Measurements from ENCODE around the gene SSUH2.

GRCh38 chr3:8667463-8668091 is 23.0 kb upstream of the SSUH2 start:
- TF ChIP-seq, protein P1, sequence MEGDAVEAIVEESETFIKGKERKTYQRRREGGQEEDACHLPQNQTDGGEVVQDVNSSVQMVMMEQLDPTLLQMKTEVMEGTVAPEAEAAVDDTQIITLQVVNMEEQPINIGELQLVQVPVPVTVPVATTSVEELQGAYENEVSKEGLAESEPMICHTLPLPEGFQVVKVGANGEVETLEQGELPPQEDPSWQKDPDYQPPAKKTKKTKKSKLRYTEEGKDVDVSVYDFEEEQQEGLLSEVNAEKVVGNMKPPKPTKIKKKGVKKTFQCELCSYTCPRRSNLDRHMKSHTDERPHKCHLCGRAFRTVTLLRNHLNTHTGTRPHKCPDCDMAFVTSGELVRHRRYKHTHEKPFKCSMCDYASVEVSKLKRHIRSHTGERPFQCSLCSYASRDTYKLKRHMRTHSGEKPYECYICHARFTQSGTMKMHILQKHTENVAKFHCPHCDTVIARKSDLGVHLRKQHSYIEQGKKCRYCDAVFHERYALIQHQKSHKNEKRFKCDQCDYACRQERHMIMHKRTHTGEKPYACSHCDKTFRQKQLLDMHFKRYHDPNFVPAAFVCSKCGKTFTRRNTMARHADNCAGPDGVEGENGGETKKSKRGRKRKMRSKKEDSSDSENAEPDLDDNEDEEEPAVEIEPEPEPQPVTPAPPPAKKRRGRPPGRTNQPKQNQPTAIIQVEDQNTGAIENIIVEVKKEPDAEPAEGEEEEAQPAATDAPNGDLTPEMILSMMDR (IDR thresholded peaks at IDR 0.05; ENCODE audit: poor library complexity) = no peak
- no peak for TF ChIP-seq EZH2 (IDR thresholded peaks at IDR 0.05; ENCODE audit: borderline replicate concordance)
- no peak for TF ChIP-seq EZH2phosphoT487 (IDR thresholded peaks at IDR 0.05; ENCODE audit: low read depth, severe bottlenecking, unreplicated experiment)
